HEK293 (cell line): ENCODE data around the gene ORC4.

Experiments
- BCL11A ChIP-seq: fragments of 450-650 bp; formaldehyde crosslinking; IDR thresholded peaks from 2 replicates; pipeline ENCODE4 v1.5.1; 2016; ENCODE audit warnings: low read depth, missing biosample characterization, missing genetic modification characterization
- GLIS1 ChIP-seq: fragments of 450-650 bp; formaldehyde crosslinking; IDR thresholded peaks from 2 replicates; pipeline ENCODE4 v1.5.1; 2016; ENCODE audit warnings: missing biosample characterization, missing genetic modification characterization
- HOXD13 ChIP-seq: sonication (generic); formaldehyde crosslinking; IDR thresholded peaks from 2 replicates; pipeline ENCODE4 v1.8.0; 2022; ENCODE audit warnings: missing genetic modification reagents, borderline replicate concordance
- KLF16 ChIP-seq: fragments of 450-650 bp; formaldehyde crosslinking; IDR thresholded peaks from 2 replicates; pipeline ENCODE4 v1.5.1; 2017; ENCODE audit warnings: missing biosample characterization, missing genetic modification characterization
- REPIN1 ChIP-seq: fragments of 450-650 bp; formaldehyde crosslinking; IDR thresholded peaks from 2 replicates; pipeline ENCODE4 v1.5.1; 2017; ENCODE audit warnings: missing biosample characterization, missing genetic modification characterization, low read depth
- WT1 ChIP-seq: fragments of 450-650 bp; formaldehyde crosslinking; IDR thresholded peaks from 2 replicates; pipeline ENCODE4 v1.5.1; 2016; ENCODE audit warnings: missing biosample characterization, missing genetic modification characterization
- ZBTB17 ChIP-seq: fragments of 450-650 bp; formaldehyde crosslinking; IDR thresholded peaks from 2 replicates; pipeline ENCODE4 v1.5.1; 2016; ENCODE audit warnings: missing biosample characterization, missing genetic modification characterization
- ZBTB48 ChIP-seq: fragments of 450-650 bp; formaldehyde crosslinking; IDR thresholded peaks from 2 replicates; pipeline ENCODE4 v1.5.1; 2016; ENCODE audit warnings: missing biosample characterization, missing genetic modification characterization
- ZBTB8A ChIP-seq: fragments of 450-650 bp; formaldehyde crosslinking; IDR thresholded peaks from 2 replicates; pipeline ENCODE4 v1.5.1; 2016; ENCODE audit warnings: missing biosample characterization, missing genetic modification characterization
- ZFP37 ChIP-seq: fragments of 450-650 bp; formaldehyde crosslinking; IDR thresholded peaks from 2 replicates; pipeline ENCODE4 v1.5.1; 2016; ENCODE audit warnings: missing biosample characterization, missing genetic modification characterization
- ZNF169 ChIP-seq: fragments of 450-650 bp; formaldehyde crosslinking; IDR thresholded peaks from 2 replicates; pipeline ENCODE4 v1.5.1; 2016; ENCODE audit warnings: missing biosample characterization, missing genetic modification characterization
- ZNF2 ChIP-seq: fragments of 450-650 bp; formaldehyde crosslinking; IDR thresholded peaks from 2 replicates; pipeline ENCODE4 v1.5.1; 2016; ENCODE audit warnings: missing biosample characterization, missing genetic modification characterization
- ZNF239 ChIP-seq: fragments of 450-650 bp; formaldehyde crosslinking; IDR thresholded peaks from 2 replicates; pipeline ENCODE4 v1.5.1; 2016; ENCODE audit warnings: missing biosample characterization, missing genetic modification characterization
- ZNF280D ChIP-seq: fragments of 450-650 bp; formaldehyde crosslinking; IDR thresholded peaks from 2 replicates; pipeline ENCODE4 v1.5.1; 2016; ENCODE audit warnings: missing biosample characterization, missing genetic modification characterization
- ZNF324 ChIP-seq: fragments of 450-650 bp; formaldehyde crosslinking; IDR thresholded peaks from 2 replicates; pipeline ENCODE4 v1.5.1; 2016; ENCODE audit warnings: missing biosample characterization, missing genetic modification characterization
- ZNF335 ChIP-seq: fragments of 450-650 bp; formaldehyde crosslinking; conservative IDR thresholded peaks from 2 replicates; pipeline ENCODE4 v1.5.1; 2016; ENCODE audit warnings: missing biosample characterization, missing genetic modification characterization
- ZNF394 ChIP-seq: fragments of 450-650 bp; formaldehyde crosslinking; IDR thresholded peaks from 2 replicates; pipeline ENCODE4 v1.5.1; 2016; ENCODE audit warnings: missing biosample characterization, missing genetic modification characterization, mild to moderate bottlenecking, moderate library complexity, borderline replicate concordance
- ZNF501 ChIP-seq: fragments of 450-650 bp; formaldehyde crosslinking; IDR thresholded peaks from 2 replicates; pipeline ENCODE4 v1.5.1; 2016; ENCODE audit warnings: missing biosample characterization, missing genetic modification characterization
- ZNF626 ChIP-seq: fragments of 450-650 bp; sonication (Bioruptor Pico); formaldehyde crosslinking; IDR thresholded peaks from 2 replicates; pipeline ENCODE4 v1.5.1; 2018; ENCODE audit warnings: missing biosample characterization, missing genetic modification characterization, inconsistent platforms
- ZNF654 ChIP-seq: fragments of 450-650 bp; formaldehyde crosslinking; IDR thresholded peaks from 2 replicates; pipeline ENCODE4 v1.5.1; 2016; ENCODE audit warnings: low read depth, missing biosample characterization, missing genetic modification characterization
- ZNF76 ChIP-seq: fragments of 450-650 bp; formaldehyde crosslinking; IDR thresholded peaks from 2 replicates; pipeline ENCODE4; 2016; ENCODE audit warnings: low read depth, missing biosample characterization, missing genetic modification characterization, borderline replicate concordance
- ZNF777 ChIP-seq: fragments of 450-650 bp; formaldehyde crosslinking; IDR thresholded peaks from 2 replicates; pipeline ENCODE4 v1.5.1; 2017; ENCODE audit warnings: missing biosample characterization, missing genetic modification characterization, borderline replicate concordance
- ZNF785 ChIP-seq: fragments of 450-650 bp; formaldehyde crosslinking; IDR thresholded peaks from 2 replicates; pipeline ENCODE4 v1.5.1; 2016; ENCODE audit warnings: missing biosample characterization, missing genetic modification characterization
- ZNF843 ChIP-seq: fragments of 450-650 bp; formaldehyde crosslinking; IDR thresholded peaks from 2 replicates; pipeline ENCODE4 v1.5.1; 2016; ENCODE audit warnings: missing biosample characterization, missing genetic modification characterization
- ZSCAN30 ChIP-seq: fragments of 450-650 bp; IDR thresholded peaks from 2 replicates; pipeline ENCODE4 v1.5.1; 2018; ENCODE audit warnings: missing biosample characterization, mild to moderate bottlenecking, missing genetic modification characterization, moderate library complexity
- ZXDB ChIP-seq: fragments of 450-650 bp; formaldehyde crosslinking; IDR thresholded peaks from 2 replicates; pipeline ENCODE4 v1.5.1; 2016; ENCODE audit warnings: missing biosample characterization, missing genetic modification characterization
- TF ChIP-seq, protein P1 (sequence below): fragments of 450-650 bp; formaldehyde crosslinking; IDR thresholded peaks from 2 replicates; pipeline ENCODE4 v1.5.1; 2016; ENCODE audit warnings: missing biosample characterization, missing genetic modification characterization
- TF ChIP-seq, protein P2 (sequence below): fragments of 450-650 bp; formaldehyde crosslinking; IDR thresholded peaks from 2 replicates; pipeline ENCODE4 v1.5.1; 2016; ENCODE audit warnings: missing biosample characterization, missing genetic modification characterization
- TF ChIP-seq, protein P3 (sequence below): fragments of 450-650 bp; formaldehyde crosslinking; conservative IDR thresholded peaks from 2 replicates; pipeline ENCODE4 v1.5.1; 2016; ENCODE audit warnings: low read depth, missing biosample characterization, missing genetic modification characterization

Gene ORC4

GRCh38 chr2:148020111-148021058 is at the start of gene ORC4 (continued):
- TF ChIP-seq ZNF843 = peak; percentile 74; the same call in 1 of the 2 replicates
- TF ChIP-seq ZNF777 (tag by site-specific recombination) = no peak
- peak; percentile 51 for TF ChIP-seq GLIS1 (tag by site-specific recombination)
- peak; percentile 30; the same call in 1 of the 2 replicates for TF ChIP-seq WT1 (tag by site-specific recombination)
- TF ChIP-seq ZNF239 = 0 out of 2 replicates have a peak, but pooled peaks have one; percentile 18
- peak; percentile 92 for TF ChIP-seq ZBTB17 (tag by site-specific recombination)
- TF ChIP-seq ZNF2 (tag by site-specific recombination) = peak; percentile 88
- TF ChIP-seq REPIN1 (tag by site-specific recombination) = peak; percentile 90; the same call in 1 of the 2 replicates
- TF ChIP-seq, protein P1, sequence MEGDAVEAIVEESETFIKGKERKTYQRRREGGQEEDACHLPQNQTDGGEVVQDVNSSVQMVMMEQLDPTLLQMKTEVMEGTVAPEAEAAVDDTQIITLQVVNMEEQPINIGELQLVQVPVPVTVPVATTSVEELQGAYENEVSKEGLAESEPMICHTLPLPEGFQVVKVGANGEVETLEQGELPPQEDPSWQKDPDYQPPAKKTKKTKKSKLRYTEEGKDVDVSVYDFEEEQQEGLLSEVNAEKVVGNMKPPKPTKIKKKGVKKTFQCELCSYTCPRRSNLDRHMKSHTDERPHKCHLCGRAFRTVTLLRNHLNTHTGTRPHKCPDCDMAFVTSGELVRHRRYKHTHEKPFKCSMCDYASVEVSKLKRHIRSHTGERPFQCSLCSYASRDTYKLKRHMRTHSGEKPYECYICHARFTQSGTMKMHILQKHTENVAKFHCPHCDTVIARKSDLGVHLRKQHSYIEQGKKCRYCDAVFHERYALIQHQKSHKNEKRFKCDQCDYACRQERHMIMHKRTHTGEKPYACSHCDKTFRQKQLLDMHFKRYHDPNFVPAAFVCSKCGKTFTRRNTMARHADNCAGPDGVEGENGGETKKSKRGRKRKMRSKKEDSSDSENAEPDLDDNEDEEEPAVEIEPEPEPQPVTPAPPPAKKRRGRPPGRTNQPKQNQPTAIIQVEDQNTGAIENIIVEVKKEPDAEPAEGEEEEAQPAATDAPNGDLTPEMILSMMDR (tag by site-specific recombination) = peak; percentile 100
- 0 out of 2 replicates have a peak, but pooled peaks have one; percentile 5 for TF ChIP-seq ZBTB8A (tag by site-specific recombination)
- TF ChIP-seq ZNF280D (tag by site-specific recombination) = no peak
- peak; percentile 97 for TF ChIP-seq ZNF501 (tag by site-specific recombination)
- peak; percentile 91 for TF ChIP-seq ZFP37 (tag by site-specific recombination)
- peak; percentile 94 for TF ChIP-seq ZNF76 (tag by site-specific recombination)
- TF ChIP-seq, protein P2, sequence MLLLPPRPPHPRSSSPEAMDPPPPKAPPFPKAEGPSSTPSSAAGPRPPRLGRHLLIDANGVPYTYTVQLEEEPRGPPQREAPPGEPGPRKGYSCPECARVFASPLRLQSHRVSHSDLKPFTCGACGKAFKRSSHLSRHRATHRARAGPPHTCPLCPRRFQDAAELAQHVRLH (tag by site-specific recombination) = peak; percentile 89; the same call in 1 of the 2 replicates
- TF ChIP-seq ZNF324 (tag by site-specific recombination) = peak; percentile 68; the same call in 1 of the 2 replicates
- peak; percentile 82 for TF ChIP-seq ZXDB (tag by site-specific recombination)
- no peak for TF ChIP-seq ZNF626 (tag by site-specific recombination)
- TF ChIP-seq BCL11A = 0 out of 2 replicates have a peak, but pooled peaks have one; percentile 34
- TF ChIP-seq ZNF169 (tag by site-specific recombination) = no peak
- 0 out of 2 replicates have a peak, but pooled peaks have one; percentile 62 for TF ChIP-seq ZNF785
- peak; percentile 83; the same call in 1 of the 2 replicates for TF ChIP-seq KLF16 (tag by site-specific recombination)
- TF ChIP-seq ZNF394 (tag by site-specific recombination) = peak; percentile 44; the same call in 1 of the 2 replicates
- TF ChIP-seq ZBTB48 (tag by site-specific recombination) = peak; percentile 56; the same call in 1 of the 2 replicates
- TF ChIP-seq ZNF335 (tag by site-specific recombination) = peak; percentile 1
- TF ChIP-seq, protein P3, sequence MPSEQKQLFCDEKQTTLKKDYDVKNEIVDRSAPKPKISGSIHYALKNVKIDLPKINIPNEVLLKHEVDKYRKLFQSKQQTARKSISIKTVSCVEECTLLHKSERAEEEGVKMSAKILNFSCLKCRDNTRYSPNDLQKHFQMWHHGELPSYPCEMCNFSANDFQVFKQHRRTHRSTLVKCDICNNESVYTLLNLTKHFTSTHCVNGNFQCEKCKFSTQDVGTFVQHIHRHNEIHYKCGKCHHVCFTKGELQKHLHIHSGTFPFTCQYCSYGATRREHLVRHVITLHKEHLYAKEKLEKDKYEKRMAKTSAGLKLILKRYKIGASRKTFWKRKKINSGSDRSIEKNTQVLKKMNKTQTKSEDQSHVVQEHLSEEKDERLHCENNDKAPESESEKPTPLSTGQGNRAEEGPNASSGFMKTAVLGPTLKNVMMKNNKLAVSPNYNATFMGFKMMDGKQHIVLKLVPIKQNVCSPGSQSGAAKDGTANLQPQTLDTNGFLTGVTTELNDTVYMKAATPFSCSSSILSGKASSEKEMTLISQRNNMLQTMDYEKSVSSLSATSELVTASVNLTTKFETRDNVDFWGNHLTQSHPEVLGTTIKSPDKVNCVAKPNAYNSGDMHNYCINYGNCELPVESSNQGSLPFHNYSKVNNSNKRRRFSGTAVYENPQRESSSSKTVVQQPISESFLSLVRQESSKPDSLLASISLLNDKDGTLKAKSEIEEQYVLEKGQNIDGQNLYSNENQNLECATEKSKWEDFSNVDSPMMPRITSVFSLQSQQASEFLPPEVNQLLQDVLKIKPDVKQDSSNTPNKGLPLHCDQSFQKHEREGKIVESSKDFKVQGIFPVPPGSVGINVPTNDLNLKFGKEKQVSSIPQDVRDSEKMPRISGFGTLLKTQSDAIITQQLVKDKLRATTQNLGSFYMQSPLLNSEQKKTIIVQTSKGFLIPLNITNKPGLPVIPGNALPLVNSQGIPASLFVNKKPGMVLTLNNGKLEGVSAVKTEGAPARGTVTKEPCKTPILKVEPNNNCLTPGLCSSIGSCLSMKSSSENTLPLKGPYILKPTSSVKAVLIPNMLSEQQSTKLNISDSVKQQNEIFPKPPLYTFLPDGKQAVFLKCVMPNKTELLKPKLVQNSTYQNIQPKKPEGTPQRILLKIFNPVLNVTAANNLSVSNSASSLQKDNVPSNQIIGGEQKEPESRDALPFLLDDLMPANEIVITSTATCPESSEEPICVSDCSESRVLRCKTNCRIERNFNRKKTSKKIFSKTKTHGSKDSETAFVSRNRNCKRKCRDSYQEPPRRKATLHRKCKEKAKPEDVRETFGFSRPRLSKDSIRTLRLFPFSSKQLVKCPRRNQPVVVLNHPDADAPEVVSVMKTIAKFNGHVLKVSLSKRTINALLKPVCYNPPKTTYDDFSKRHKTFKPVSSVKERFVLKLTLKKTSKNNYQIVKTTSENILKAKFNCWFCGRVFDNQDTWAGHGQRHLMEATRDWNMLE = peak; percentile 97
- TF ChIP-seq ZNF654 (tag by site-specific recombination) = no peak
- 0 out of 2 replicates have a peak, but pooled peaks have one; percentile 43 for TF ChIP-seq HOXD13 (CRISPR knock-in tag)
- peak; percentile 54; the same call in 1 of the 2 replicates for TF ChIP-seq ZSCAN30 (tag by site-specific recombination)
